NCI-H1092 (cell line): ENCODE results near the gene PPP2R2B.
A peak's percentile ranks its signal among the peaks of the same experiment; 100 is the strongest.
"Not testable (repeated sequence)": the region's sequence is repeated elsewhere in the genome, so short reads cannot be mapped to it uniquely, and the experiment has no call there.

Experiments
- DNase-seq: peaks from one replicate; lab custom pipeline; 2025; lab: John Stamatoyannopoulos, UW

The PPP2R2B gene

GRCh38 chr5:146607659-146608332 is 270.8 kb downstream of the PPP2R2B start:
- DNase-seq = no peak

GRCh38 chr5:146606893-146607292 is 271.7 kb downstream of the PPP2R2B start:
- no peak for DNase-seq

GRCh38 chr5:146600376-146600775 is 278.2 kb downstream of the PPP2R2B start:
- DNase-seq = no peak

GRCh38 chr5:146599261-146599660 is 279.3 kb downstream of the PPP2R2B start:
- DNase-seq = no peak

- DNase-seq = no peak
These were observed 283.5 kb downstream of the PPP2R2B start for GRCh38 chr5:146595088-146595487.

GRCh38 chr5:146592352-146592751 is 286.2 kb downstream of the PPP2R2B start:
- no peak for DNase-seq

- no peak for DNase-seq
These were observed 289.6 kb downstream of the PPP2R2B start for GRCh38 chr5:146589028-146589345.

GRCh38 chr5:146588331-146589027 is 290.1 kb downstream of the PPP2R2B start:
- no peak for DNase-seq

GRCh38 chr5:146586752-146587151 is 291.8 kb downstream of the PPP2R2B start:
- no peak for DNase-seq

GRCh38 chr5:146584750-146585149 is 293.8 kb downstream of the PPP2R2B start:
- no peak for DNase-seq

GRCh38 chr5:146582051-146582596 is 296.4 kb downstream of the PPP2R2B start:
- no peak for DNase-seq

- no peak for DNase-seq
These were observed 298.3 kb downstream of the PPP2R2B start for GRCh38 chr5:146580237-146580636.

- DNase-seq = no peak
These were observed 303.8 kb downstream of the PPP2R2B start for GRCh38 chr5:146574713-146575112.

- DNase-seq = no peak
These were observed 310.4 kb downstream of the PPP2R2B start for GRCh38 chr5:146568161-146568560.

- peak; percentile 70 for DNase-seq
These were observed 312.7 kb downstream of the PPP2R2B start for GRCh38 chr5:146565764-146566367.

- no peak for DNase-seq
These were observed 314.4 kb downstream of the PPP2R2B start for GRCh38 chr5:146564007-146564762.

GRCh38 chr5:146562461-146562860 is 316.1 kb downstream of the PPP2R2B start:
- no peak for DNase-seq

- DNase-seq = no peak
These were observed 316.8 kb downstream of the PPP2R2B start for GRCh38 chr5:146561711-146562110.

- no peak for DNase-seq
These were observed 318.2 kb downstream of the PPP2R2B start for GRCh38 chr5:146560205-146560812.

- not testable (repeated sequence) for DNase-seq
These were observed 321.7 kb downstream of the PPP2R2B start for GRCh38 chr5:146556884-146557283.

- no peak for DNase-seq
These were observed 325.1 kb downstream of the PPP2R2B start for GRCh38 chr5:146553446-146553845.

- no peak for DNase-seq
These were observed 328.9 kb downstream of the PPP2R2B start for GRCh38 chr5:146549615-146550014.
